NCI-H2171 (cell line): Measurements from ENCODE around the gene INPP5J.
"Not testable (repeated sequence)": the region's sequence is repeated elsewhere in the genome, so short reads cannot be mapped to it uniquely, and the experiment has no call there.

ENCODE experiments used
- DNase-seq: peaks from one replicate; lab custom pipeline; 2025; lab: John Stamatoyannopoulos, UW

INPP5J gene

GRCh38 chr22:31088233-31088986 is 34.4 kb upstream of the INPP5J start:
- DNase-seq: no peak

- no peak for DNase-seq
Observed at GRCh38 chr22:31089160-31090100, 33.3 kb upstream of the INPP5J start.

DNA sequence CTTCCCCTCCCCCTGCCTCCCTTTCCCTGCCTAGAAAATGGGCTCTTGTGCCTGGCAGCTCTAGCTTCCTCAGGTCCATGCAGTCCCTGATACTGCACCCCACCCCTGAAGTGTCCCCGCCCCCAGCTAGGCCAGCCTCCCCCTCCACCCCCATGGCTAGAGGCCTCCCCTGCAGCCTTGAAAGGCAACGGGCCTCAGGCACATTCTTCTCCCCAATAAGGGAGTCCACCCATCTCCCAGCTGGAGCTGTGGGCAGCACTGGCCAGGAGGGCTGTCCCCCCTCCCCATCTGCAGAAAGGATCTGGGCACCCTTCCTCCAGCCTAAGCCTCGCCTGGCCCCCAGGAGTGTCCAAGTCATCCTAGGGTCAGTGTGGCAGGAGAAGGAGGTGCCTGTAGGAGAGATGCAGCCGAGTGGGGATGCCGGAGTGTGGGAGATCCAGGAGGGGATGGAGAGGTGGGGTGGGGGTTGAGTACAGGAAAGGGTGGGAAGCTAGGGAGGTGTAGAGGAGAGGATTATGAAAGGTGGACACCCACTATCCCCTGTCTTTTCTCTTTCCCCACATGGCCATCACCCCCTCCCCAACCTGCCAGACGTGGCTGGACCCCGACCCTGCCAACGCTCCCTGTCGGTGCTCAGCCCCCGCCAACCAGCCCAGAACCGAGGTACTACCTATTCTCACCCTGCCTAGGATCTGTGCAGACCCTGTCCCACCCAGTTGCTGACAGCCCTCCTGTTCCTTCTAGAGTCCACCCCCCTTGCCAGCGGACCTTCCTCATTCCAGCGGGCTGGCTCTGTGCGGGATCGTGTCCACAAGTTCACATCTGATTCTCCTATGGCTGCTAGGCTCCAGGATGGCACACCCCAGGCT is 32.3 kb upstream of the INPP5J start:
- no peak for DNase-seq

- no peak for DNase-seq
Observed at GRCh38 chr22:31091106-31091975, 31.4 kb upstream of the INPP5J start.

DNA sequence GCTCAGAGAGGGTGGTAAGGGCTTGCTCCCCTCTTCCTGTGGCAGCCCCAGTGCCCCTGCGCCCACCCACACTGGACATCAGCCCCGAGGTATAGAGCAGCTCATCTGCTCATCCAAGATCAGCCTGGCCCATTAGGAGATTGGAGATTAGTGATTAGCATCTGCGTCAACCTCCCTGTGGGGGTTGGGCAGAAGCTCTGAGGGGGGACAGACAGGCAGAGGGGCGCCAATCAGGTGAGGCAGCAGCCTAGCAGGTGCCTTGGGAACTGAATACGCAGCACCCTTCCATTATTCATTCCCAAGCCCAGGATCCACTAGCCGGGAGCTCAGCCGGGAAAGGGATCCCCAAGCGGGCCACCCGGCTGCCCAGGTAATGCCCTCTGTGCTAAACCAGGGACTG is 30.6 kb upstream of the INPP5J start:
- DNase-seq: no peak

- DNase-seq: no peak
Observed at GRCh38 chr22:31093086-31093850, 29.5 kb upstream of the INPP5J start.

DNA sequence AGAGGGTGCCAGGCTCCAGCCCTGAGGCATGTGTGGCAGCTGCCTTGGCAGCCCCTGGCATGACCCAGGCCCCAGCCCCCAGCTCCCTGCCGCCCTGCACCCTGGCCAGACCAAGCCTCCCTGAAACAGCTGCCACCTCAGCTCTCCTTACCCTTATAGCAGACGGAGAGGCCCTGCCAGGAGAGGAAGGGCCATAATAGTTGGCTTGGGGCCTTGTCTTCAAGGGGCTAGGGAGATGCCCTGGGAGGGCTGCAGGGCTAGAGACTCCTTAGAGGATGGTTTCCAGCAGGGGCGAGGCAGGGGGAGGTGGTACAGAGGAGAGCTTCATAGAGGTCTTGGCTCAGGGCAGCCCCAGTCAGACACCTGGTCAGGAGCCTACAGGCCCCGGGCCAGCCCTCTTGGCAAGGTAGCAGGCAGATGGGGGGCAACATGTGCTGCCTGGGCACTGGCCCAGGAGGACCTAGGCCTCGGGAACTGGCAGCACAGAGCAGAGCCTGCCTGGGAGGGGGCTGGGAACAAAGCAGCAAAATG is 28.7 kb upstream of the INPP5J start:
- no peak for DNase-seq

GRCh38 chr22:31094741-31095140 is 28.0 kb upstream of the INPP5J start:
- DNase-seq: no peak

- no peak for DNase-seq
Observed at GRCh38 chr22:31095637-31096249, 27.0 kb upstream of the INPP5J start.

GRCh38 chr22:31096657-31097279 is 26.0 kb upstream of the INPP5J start:
- no peak for DNase-seq

- not testable (repeated sequence) for DNase-seq
Observed at GRCh38 chr22:31097539-31097938, 25.2 kb upstream of the INPP5J start.

DNA sequence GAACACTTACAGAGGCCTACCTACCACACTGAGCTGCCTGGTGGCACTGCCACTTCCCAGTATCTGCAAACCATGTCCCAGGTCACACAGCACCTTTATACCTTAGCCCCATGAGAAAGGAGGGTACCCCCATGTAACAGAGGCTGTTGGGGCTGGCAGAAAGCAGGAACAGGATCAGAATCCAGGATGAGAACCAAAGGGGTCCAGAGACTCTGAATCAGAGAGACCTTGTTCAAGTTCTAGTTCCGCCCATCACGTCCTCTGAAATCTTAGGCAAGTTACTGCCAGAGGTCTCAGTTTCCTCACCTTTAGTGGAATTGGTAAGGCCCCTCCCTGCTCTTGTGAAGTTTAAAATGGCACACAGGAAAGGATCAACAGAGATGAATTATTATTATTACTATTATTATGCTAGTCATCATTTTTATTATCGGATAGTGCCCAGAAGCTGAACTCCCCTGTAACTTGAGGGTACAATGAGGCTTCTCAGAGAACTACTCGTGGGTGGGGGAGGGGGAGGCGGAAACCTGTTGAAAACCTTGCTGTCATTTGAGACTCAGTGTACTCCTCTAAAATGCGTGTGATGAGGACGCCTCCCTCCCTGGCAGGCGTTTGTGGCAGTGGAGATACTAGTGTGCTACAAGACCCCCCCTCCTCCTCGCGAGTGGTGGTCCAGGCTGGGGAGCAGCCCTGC is 24.7 kb upstream of the INPP5J start:
- no peak for DNase-seq

DNA sequence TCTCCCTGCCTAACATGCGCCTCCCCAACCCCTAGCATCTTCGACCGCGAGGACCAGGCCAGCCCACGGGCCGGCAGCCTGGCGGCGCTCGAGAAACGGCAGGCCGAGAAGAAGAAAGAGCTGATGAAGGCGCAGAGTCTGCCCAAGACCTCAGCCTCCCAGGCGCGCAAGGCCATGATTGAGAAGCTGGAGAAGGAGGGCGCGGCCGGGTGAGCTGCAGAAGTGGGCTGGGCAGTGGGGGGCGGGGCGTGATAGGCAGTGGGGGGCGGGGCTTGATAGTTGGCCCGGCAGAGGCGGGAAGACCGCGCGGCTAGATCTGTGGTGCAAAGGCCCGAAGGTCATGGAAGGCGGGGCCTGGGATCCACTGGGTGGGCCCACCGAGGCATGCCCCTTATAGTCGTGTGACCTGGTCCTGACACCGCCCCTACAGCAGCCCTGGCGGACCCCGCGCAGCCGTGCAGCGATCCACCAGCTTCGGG is 24.1 kb upstream of the INPP5J start:
- DNase-seq: no peak

DNA sequence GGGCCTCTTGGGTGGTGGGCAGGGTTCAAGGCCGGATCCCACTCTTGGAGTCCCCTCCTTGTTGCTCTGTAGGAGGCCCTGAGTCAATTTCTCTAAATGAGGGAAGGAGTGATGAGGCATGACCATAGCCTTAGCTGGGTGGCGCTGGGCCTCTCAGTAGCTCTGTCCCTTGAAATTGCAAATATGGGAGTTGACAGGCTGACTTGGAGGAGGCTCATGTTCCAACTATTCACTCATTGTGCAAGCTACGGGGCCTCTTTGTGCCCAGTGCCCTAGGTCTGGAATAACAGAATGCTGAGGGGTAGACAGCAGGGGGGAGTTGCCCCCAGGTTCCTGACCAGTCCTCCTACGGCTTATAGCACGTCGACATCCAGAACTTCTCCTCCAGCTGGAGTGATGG is 23.4 kb upstream of the INPP5J start:
- no peak for DNase-seq

- no peak for DNase-seq
Observed at GRCh38 chr22:31099841-31100761, 22.7 kb upstream of the INPP5J start.

GRCh38 chr22:31100762-31101525 is 21.8 kb upstream of the INPP5J start:
- no peak for DNase-seq
